Stimulated activated CD8-positive, alpha-beta memory T cell treated with anti-CD3 and anti-CD28 coated beads, Interleukin-4, amount 100 ng/mL, for 24 hours (primary cell): ENCODE results near the gene AARSD1.
"Not testable (repeated sequence)": the region's sequence is repeated elsewhere in the genome, so short reads cannot be mapped to it uniquely, and the experiment has no call there.

Experiments used
- DNase-seq: peaks from one replicate; pipeline ENCODE4 v3.0.0-alpha.2; 2020; ENCODE audit warnings: low read depth

The AARSD1 gene

GRCh38 chr17:42964161-42964932 lies at the start of gene AARSD1:
AARSD1 (minus strand) TSS chr17:42964454; CDS start chr17:42964440, 14 bp downstream.
- DNase-seq, result peak; percentile 80

DNA sequence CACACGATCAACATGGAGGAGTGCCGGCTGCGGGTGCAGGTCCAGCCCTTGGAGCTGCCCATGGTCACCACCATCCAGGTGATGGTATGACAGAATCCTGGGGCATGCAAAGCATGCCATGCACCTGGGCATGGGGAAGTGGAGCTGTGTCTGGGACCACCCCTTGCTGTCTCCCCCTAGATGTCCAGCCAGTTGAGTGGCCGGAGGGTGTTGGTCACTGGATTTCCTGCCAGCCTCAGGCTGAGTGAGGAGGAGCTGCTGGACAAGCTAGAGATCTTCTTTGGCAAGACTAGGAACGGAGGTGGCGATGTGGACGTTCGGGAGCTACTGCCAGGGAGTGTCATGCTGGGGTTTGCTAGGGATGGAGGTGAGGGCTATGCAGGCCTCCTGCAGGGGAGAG lies 49.0 kb upstream of the AARSD1 start:
- no peak for DNase-seq

DNA sequence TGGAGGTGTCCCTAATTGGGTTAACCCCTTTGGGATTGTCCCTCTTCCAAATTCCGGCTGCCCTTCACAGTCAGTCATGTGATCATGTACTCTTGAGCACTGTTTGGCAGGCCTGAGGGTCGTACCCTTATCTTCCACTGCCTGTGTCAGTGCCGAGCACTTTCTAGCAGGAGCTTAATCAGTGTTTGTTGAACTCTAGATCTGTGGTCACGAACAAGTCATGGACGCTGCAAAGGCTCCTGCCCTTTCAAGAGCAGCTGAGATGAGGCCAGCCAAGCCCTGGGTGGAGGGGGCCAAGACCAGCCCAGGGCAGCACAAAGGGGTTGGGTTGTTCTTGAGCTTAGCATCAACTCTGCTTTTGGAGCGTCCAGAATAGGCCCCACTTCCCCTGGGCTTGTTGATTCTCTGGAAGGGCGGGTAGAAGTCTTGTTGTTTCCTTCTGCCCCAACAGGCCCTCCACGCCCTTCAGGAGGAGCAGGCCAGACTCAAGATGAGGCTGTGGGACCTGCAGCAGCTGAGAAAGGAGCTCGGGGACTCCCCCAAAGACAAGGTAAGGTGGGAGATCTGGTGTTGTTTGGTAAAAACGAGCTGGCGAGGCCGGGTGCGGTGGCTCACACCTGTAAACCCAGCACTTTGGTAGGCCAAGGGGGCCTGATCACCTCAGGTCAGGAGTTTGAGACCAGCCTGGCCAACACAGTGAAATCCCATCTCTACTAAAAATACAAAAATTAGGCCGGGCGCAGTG lies 47.6 kb upstream of the AARSD1 start:
- no peak for DNase-seq

- DNase-seq, result no peak
These were observed 46.5 kb upstream of the AARSD1 start for GRCh38 chr17:43010667-43011308.

GRCh38 chr17:43006639-43007551 lies 42.6 kb upstream of the AARSD1 start, which contains the start of gene IFI35:
IFI35 (plus strand) TSS chr17:43006784; CDS start chr17:43006948, 164 bp downstream.
- peak; percentile 80 for DNase-seq

- DNase-seq, result no peak
These were observed 39.4 kb upstream of the AARSD1 start for GRCh38 chr17:43003542-43004172.

DNA sequence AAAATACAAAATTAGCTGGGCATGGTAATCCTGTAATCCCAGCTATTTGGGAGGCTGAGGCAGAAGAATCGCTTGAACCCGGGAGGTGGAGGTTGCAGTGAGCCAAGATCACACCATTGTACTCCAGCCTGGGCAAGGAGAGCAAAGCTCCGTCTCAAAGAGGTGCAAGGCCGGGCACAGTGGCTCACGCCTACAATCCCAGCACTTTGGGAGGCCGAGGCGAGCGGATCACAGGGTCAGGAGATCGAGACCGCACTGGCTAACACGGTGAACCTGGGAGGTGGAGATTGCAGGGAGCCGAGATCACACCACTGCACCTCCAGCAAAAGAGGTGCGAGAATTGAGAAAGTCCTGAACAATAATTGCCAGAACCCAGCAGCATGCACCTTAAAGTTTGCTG lies 36.6 kb upstream of the AARSD1 start:
- not testable (repeated sequence) for DNase-seq

- no peak for DNase-seq
These were observed 34.8 kb upstream of the AARSD1 start for GRCh38 chr17:42999003-42999525.

GRCh38 chr17:42997984-42998938 lies 34.0 kb upstream of the AARSD1 start, which contains the start of gene RPL27:
RPL27 (plus strand) TSS chr17:42998419; CDS start chr17:42998751, 332 bp downstream.
- DNase-seq, result peak; percentile 93

GRCh38 chr17:42997390-42997983 lies 33.2 kb upstream of the AARSD1 start:
- no peak for DNase-seq

- DNase-seq, result not testable (repeated sequence)
These were observed 29.7 kb upstream of the AARSD1 start for GRCh38 chr17:42993913-42994312.

- no peak for DNase-seq
These were observed 28.6 kb upstream of the AARSD1 start for GRCh38 chr17:42992872-42993271.

DNA sequence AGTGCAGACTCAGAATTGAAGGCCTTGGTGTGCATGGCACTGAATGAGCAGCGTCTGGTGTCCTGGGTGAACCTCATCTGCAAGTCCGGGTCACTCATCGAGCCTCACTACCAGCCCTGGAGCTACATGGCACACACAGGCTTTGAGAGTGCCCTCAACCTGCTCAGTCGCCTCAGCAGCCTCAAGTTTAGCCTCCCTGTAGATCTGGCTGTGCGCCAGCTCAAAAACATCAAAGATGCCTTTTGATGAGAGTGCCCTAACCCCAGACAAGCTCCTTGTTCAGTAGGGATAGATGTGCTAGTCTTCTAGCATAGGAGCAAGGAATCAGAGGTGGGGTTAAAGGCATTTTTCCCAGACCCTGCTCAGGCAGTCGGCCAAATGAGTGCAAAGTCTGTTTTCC lies 27.2 kb upstream of the AARSD1 start:
- DNase-seq, result no peak

GRCh38 chr17:42989726-42990652 lies 25.7 kb upstream of the AARSD1 start:
- DNase-seq, result no peak

DNA sequence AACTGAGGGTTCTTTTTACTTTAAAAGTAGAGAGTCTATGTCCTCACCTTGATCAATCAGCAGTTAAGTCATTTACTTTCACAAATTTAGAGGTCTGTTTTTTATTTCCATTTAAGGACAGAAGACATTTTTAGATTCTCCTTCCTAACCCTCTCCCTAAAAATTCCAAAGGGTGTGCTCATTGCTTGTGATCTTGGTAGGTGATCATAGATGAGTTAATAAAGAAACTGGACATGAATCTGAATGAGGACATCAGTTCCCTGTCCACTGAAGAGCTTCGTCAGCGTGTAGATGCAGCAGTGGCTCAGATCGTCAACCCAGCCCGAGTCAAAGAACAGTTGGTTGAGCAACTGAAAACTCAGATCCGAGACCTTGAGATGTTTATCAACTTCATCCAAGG lies 24.9 kb upstream of the AARSD1 start:
- no peak for DNase-seq

GRCh38 chr17:42985225-42985624 lies 21.0 kb upstream of the AARSD1 start:
- DNase-seq, result no peak

- DNase-seq, result no peak
These were observed 18.0 kb upstream of the AARSD1 start for GRCh38 chr17:42982266-42982665.

- DNase-seq, result peak; percentile 56
These were observed 16.6 kb upstream of the AARSD1 start for GRCh38 chr17:42980766-42981397.
